SK-N-SH (cell line): ENCODE measurements around the gene SRRM4.

Experiments used
- CHD2 ChIP-seq: fragments of 150-350 bp; IDR thresholded peaks from 2 replicates; pipeline ENCODE4 v1.6.1; 2018; ENCODE audit warnings: low read length; ENCODE audit not compliant: partially characterized antibody
- ELF1 ChIP-seq: IDR thresholded peaks from 2 replicates; pipeline ENCODE4 v1.4.0; 2012
- EP300 ChIP-seq, 2 experiments: IDR thresholded peaks; 2 replicates each; pipeline versions ENCODE4 v1.4.0 to v1.6.1; 2012; ENCODE audit warnings: borderline replicate concordance in 1 of 2, low read depth in 1 of 2, low read length in 1 of 2
- MXI1 ChIP-seq: IDR thresholded peaks from 2 replicates; pipeline ENCODE4 v1.6.1; 2012; ENCODE audit warnings: mild to moderate bottlenecking, low read depth, low read length, improper control_type of control experiment
- NFIC ChIP-seq: IDR thresholded peaks from 2 replicates; pipeline ENCODE4 v1.4.0; 2012; ENCODE audit warnings: borderline replicate concordance
- POLR2AphosphoS5 ChIP-seq: IDR thresholded peaks from 2 replicates; pipeline ENCODE4 v1.6.1; 2012; ENCODE audit warnings: low read depth, low read length
- RAD21 ChIP-seq: IDR thresholded peaks from 2 replicates; pipeline ENCODE4 v1.6.1; 2012; ENCODE audit warnings: mild to moderate bottlenecking, low read length
- SIN3A ChIP-seq: IDR thresholded peaks from 2 replicates; pipeline ENCODE4 v1.6.1; 2012; ENCODE audit warnings: low read depth, mild to moderate bottlenecking, low read length, moderate library complexity, borderline replicate concordance
- TAF1 ChIP-seq: IDR thresholded peaks from 2 replicates; pipeline ENCODE4 v1.6.1; 2012; ENCODE audit warnings: low read depth, mild to moderate bottlenecking, low read length, moderate library complexity, borderline replicate concordance
- YY1 ChIP-seq: IDR thresholded peaks from 2 replicates; pipeline ENCODE4 v1.4.0; 2012; ENCODE audit warnings: low read depth, mild to moderate bottlenecking
- TF ChIP-seq, protein P1 (sequence below): IDR thresholded peaks from 2 replicates; pipeline ENCODE4; 2012
- TF ChIP-seq, protein P2 (sequence below): fragments of 200-600 bp; sonication (generic); IDR thresholded peaks from 2 replicates; pipeline ENCODE4 v1.6.1; 2017; ENCODE audit warnings: antibody characterized with exemption, mild to moderate bottlenecking, moderate library complexity
- TF ChIP-seq, protein P3 (sequence below): fragments of 150-350 bp; IDR thresholded peaks from 2 replicates; pipeline ENCODE4 v1.6.1; 2016; ENCODE audit warnings: mild to moderate bottlenecking, low read depth, low read length
- TF ChIP-seq, protein P4 (sequence below): IDR thresholded peaks from 2 replicates; pipeline ENCODE4 v1.6.1; 2012; ENCODE audit warnings: mild to moderate bottlenecking, low read depth, low read length, moderate library complexity

DNA sequence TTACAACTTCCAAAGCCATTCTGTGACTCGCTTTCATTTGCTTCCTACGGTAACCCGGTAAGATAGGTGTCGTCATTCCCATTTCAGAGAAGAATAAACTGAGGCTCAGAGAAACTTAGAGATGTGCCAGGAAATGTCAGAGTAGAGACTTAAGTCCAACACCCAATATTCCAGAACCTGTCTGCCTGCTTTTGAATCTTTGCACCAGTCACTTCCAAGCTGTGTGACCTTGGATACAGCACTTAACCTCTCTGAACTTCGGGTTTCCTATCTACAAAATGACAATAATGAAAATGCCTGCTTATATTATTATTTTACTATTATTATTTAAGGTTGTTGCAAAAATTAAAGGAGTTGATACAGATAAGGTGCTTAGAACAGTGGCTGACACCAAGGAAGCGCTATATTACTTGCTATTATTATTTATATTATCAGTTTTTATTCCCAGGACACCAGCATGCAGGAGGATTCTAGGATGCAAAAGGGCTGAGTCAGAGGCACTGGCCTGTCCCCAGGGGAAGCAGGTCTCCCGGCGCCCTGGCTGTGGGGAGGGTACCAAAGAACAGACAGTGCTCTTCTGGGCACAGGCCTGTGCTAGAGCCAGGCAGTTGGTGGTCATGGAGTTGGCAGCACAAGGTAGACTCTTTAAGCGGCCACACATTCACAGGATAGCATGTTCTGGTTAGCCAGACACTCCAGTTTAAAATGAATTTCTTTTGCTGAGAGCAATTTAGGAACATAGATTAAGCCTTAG lies 202.8 kb downstream of the SRRM4 start:
- TF ChIP-seq RAD21 (no peak), TAF1 (no peak), CHD2 (no peak), POLR2AphosphoS5 (no peak), MXI1 (no peak), NFIC (no peak), SIN3A (no peak), EP300 (IDR thresholded peaks at IDR 0.05; ENCODE audit: borderline replicate concordance in 1 of 2, low read depth in 1 of 2, low read length in 1 of 2) (no peak), YY1 (no peak), ELF1 (no peak)
- TF ChIP-seq, protein P1, sequence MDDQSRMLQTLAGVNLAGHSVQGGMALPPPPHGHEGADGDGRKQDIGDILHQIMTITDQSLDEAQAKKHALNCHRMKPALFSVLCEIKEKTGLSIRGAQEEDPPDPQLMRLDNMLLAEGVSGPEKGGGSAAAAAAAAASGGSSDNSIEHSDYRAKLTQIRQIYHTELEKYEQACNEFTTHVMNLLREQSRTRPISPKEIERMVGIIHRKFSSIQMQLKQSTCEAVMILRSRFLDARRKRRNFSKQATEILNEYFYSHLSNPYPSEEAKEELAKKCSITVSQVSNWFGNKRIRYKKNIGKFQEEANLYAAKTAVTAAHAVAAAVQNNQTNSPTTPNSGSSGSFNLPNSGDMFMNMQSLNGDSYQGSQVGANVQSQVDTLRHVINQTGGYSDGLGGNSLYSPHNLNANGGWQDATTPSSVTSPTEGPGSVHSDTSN = no peak
- TF ChIP-seq, protein P2, sequence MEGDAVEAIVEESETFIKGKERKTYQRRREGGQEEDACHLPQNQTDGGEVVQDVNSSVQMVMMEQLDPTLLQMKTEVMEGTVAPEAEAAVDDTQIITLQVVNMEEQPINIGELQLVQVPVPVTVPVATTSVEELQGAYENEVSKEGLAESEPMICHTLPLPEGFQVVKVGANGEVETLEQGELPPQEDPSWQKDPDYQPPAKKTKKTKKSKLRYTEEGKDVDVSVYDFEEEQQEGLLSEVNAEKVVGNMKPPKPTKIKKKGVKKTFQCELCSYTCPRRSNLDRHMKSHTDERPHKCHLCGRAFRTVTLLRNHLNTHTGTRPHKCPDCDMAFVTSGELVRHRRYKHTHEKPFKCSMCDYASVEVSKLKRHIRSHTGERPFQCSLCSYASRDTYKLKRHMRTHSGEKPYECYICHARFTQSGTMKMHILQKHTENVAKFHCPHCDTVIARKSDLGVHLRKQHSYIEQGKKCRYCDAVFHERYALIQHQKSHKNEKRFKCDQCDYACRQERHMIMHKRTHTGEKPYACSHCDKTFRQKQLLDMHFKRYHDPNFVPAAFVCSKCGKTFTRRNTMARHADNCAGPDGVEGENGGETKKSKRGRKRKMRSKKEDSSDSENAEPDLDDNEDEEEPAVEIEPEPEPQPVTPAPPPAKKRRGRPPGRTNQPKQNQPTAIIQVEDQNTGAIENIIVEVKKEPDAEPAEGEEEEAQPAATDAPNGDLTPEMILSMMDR = no peak
- TF ChIP-seq, protein P3, sequence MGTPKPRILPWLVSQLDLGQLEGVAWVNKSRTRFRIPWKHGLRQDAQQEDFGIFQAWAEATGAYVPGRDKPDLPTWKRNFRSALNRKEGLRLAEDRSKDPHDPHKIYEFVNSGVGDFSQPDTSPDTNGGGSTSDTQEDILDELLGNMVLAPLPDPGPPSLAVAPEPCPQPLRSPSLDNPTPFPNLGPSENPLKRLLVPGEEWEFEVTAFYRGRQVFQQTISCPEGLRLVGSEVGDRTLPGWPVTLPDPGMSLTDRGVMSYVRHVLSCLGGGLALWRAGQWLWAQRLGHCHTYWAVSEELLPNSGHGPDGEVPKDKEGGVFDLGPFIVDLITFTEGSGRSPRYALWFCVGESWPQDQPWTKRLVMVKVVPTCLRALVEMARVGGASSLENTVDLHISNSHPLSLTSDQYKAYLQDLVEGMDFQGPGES = no peak
- TF ChIP-seq, protein P4, sequence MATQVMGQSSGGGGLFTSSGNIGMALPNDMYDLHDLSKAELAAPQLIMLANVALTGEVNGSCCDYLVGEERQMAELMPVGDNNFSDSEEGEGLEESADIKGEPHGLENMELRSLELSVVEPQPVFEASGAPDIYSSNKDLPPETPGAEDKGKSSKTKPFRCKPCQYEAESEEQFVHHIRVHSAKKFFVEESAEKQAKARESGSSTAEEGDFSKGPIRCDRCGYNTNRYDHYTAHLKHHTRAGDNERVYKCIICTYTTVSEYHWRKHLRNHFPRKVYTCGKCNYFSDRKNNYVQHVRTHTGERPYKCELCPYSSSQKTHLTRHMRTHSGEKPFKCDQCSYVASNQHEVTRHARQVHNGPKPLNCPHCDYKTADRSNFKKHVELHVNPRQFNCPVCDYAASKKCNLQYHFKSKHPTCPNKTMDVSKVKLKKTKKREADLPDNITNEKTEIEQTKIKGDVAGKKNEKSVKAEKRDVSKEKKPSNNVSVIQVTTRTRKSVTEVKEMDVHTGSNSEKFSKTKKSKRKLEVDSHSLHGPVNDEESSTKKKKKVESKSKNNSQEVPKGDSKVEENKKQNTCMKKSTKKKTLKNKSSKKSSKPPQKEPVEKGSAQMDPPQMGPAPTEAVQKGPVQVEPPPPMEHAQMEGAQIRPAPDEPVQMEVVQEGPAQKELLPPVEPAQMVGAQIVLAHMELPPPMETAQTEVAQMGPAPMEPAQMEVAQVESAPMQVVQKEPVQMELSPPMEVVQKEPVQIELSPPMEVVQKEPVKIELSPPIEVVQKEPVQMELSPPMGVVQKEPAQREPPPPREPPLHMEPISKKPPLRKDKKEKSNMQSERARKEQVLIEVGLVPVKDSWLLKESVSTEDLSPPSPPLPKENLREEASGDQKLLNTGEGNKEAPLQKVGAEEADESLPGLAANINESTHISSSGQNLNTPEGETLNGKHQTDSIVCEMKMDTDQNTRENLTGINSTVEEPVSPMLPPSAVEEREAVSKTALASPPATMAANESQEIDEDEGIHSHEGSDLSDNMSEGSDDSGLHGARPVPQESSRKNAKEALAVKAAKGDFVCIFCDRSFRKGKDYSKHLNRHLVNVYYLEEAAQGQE = no peak
